Activated CD8-positive, alpha-beta memory T cell treated with anti-CD3 and anti-CD28 coated beads for 24 hours (primary cell): ENCODE data around the gene WWTR1.

Source experiments
- DNase-seq: peaks from one replicate; pipeline ENCODE4 v3.0.0-alpha.2; 2020

Gene WWTR1

DNA sequence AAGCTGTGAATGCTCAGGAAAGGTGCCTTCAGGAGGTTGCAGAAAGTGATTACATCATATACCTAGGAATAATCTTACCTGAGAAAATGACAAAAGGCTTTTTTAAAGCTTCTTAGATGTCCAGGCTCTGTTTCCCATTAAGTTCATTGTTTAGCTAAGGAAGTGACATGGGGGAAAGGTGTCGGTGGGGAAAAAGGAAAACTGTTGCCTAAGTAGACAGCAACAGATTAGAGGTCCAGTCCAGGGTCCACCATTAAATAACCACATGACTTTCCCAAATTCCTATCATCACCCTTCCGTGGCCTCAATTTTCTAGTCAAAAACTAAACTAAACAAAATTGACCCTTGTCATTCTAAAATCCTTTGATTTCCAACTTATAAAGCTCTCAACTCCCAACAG lies 4.3 kb downstream of the WWTR1 start:
- no peak for DNase-seq

- no peak for DNase-seq
Measured at GRCh38 chr3:149653136-149653535, 4.7 kb downstream of the WWTR1 start.

GRCh38 chr3:149650828-149651227 lies 7.0 kb downstream of the WWTR1 start:
- DNase-seq = no peak

DNA sequence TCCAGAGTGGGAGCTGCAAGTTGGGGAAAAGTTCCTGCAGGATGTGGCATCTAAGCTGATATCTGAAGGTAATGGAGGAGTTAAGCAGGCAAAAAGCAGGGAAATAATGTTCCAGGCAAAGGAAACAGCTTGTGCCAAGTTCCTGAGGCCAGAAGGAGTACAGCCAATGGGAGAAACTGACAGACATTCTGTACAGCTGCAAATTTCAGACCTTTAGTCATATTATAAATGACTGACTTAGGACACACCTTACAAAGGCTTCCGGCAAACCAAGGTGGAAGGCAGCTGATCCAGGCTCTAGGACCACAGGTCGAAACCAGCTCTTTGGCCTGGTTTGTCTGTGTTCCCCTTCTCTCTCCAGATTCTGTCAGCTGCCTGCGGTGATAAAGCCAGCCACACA lies 9.3 kb downstream of the WWTR1 start:
- no peak for DNase-seq

GRCh38 chr3:149647812-149648211 lies 10.0 kb downstream of the WWTR1 start:
- no peak for DNase-seq

DNA sequence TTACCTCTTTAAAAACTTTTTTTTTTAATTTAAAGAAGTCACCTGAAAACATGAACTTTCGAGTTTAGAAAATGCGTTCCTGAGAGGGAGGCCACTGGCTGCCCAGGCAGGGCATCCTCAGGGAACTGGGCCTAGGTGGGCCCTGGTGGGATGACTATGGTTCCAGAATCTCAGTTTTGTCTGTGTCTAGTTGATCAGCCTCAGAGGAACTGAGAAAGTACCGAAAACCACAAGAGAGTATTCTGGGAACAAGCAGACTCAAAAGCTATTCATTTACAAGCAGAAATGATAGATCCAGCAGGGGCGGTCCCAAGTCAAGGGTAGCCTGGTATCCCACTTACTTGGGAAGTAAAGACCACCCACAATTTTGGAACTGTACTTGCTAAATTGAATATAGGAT lies 10.5 kb downstream of the WWTR1 start:
- no peak for DNase-seq

- DNase-seq = no peak
Measured at GRCh38 chr3:149646181-149646766, 11.6 kb downstream of the WWTR1 start.

DNA sequence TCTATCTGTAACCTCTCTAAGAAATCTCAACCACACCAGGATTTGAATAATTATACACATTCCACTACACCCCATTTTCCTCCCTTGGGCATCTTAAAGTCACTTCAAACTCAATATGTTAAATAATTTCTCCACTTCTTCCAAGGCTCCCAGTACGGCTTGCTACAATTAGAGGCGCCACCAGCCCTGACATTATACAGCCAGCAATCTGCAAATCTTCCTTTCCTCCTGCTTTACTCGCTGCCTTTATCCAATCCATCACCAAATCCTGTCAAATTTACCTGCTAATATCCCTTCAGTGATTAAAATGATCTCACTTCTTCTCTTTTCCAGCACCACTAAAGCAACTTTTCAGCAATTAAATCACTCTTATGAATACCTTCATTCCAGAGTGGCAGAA lies 13.9 kb downstream of the WWTR1 start:
- DNase-seq = no peak

GRCh38 chr3:149643482-149643798 lies 14.4 kb downstream of the WWTR1 start:
- DNase-seq = no peak

DNA sequence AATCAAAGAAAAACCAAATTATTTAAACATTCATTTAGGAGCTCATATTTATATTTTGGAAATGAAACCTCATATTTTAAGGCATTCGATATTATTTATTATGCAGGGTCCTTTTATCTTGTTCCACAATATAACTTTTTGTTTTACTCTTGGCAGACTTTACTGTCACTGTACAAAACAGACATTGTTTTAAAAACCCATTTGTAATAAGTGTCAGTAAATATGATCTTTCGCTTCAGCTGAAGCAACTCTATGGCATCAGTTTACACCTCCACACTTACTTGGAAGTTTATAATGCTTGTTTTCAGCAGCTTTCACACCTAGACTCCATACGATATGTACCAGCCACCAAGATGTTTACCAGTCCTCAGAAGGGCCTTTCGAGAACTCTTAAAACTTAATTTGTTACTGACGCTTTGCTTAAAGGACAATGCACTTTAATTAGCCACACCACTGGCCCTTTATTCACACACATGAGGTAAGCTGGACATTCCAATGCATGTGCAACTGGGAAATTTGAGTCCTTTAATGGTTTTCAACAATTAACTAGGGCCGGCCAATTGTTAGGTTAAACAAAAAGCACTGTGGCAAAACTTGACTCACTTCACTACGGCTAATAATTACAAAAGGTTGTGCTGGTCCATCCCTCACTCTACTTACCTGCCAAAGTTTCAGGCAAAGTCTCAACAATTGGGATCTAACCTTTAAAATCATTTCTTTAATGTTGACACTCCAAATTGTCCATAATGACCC lies 16.7 kb downstream of the WWTR1 start:
- DNase-seq = no peak

- no peak for DNase-seq
Measured at GRCh38 chr3:149639093-149639486, 18.7 kb downstream of the WWTR1 start.

DNA sequence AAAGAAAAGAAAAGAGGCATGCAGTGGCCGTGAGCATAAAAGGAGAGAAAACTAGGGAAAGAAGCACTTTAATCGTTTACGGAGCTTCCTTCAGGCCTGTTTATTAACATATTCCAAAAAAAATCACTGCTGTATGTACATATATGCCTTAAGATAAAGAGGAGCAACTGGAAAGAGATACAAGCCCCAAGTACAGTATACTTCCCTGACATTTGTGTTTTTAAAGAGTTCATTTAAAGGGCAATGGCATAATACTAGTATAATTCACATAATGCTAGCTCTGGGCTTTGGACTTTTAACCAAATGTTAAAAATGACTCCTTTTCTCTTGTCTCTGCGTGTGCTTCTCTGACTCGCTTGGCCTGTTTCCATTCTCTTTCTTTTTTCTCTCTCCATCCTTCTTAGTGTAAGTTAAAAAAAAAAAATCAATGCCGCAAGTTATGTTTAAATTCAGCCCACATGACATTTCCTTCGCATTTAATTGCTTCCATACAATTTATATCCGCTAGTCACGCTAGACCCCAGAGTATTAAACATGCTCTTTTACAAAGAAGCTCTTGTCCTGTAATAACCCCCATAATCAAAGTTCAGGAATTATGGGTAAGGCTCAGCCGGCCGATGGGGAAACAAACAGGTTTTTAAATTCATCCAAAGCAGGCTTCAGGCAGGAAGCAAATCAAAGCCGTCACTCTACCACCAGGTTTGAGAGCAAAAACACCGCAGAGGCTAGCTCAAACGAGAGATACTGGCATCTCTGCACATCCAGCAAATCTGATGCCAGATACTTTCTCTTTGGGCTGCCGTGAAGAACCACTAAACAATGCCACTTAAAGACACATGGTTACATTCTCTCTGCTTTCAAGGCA lies 19.4 kb downstream of the WWTR1 start:
- no peak for DNase-seq

GRCh38 chr3:149635396-149635795 lies 22.4 kb downstream of the WWTR1 start:
- no peak for DNase-seq

- DNase-seq = no peak
Measured at GRCh38 chr3:149634573-149634972, 23.3 kb downstream of the WWTR1 start.

DNA sequence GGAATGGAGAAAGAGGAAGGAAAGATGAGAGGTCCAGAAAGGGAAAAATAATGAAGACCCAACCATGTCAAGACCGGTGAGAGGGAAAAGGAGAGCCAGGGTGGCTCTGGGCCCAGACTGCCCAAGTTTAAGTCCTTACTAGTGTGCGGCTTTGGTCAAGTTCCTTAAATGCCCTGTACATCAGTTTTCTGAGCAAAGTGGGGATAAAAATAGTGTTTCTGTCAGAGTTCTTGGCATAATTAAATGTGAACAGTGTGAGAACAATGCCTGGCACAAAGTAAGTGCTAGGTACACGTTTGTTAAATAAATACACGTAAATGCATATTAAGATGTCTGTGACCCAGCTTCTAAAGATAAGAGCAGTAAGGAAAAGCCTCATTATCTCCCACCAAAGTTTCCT lies 23.8 kb downstream of the WWTR1 start:
- DNase-seq = no peak

DNA sequence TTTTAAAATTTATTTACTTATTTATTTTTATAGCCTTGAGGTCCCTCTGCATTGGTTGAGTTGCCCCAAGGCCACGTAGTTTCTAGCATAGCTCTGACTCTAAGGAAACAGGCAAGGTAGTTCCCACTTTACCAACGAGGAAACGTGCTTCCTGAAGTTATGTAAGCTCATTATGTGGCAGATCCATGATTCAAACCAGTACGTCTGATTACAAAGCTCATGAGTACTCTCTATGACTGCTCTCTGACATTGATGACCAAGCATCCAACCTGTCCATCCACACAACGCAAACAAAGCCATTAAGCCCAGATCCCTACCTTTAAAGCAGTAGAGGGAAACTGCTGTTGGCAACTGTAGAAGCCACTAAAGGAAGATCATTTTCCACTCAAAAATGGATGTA lies 25.6 kb downstream of the WWTR1 start:
- DNase-seq = no peak

DNA sequence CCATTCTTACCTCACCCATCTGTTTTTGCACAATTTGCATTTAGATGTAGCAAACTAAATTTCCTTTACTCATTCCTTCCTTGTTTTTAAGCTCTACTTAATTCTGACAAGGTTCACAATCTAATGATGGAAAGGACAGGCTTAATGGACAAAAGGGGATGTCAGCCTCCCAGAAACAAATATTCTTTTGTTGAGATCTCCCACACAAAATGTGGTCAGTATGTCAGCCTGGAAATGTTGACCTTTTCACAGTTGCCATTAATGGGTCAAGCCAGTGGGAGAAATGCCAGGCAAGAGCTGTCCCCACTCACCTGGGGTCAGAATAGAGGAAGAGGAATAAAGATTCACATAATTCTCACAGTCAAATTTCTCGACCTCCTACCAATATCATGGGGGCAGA lies 27.0 kb downstream of the WWTR1 start:
- DNase-seq = no peak

DNA sequence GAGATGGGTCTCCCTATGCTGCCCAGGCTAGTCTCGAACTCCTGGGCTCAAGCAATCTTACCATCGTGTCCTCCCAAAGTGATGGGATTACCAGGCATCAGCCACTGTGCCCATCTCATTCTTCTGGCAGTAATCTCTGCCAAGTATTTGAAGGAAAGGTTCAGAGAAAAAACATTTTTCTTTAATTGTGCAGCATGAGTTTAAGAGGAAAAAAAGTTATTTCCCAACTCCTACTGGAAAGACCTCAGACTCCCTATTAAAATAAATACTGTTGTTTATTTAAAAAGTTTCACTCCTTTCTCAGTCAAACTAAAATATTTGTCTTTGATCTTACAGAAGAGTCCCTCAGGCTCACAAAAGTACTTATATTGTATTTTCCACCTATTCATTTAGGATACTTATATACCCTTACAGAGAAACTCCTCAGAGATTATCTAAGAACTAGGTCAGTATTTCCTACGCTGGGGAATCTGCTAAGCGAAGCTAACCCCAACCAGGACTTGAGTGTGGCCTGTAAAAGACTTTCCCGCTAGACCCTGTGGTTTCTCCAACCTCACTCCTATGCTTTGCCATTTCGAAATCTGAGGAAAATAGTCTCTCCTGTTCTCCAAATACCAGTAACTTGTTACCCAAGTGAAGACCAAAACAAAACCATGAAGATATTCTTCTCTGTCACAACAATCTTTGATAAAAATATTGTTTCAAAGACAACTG lies 28.7 kb downstream of the WWTR1 start:
- DNase-seq = no peak

- DNase-seq = no peak
Measured at GRCh38 chr3:149626671-149627070, 31.2 kb downstream of the WWTR1 start.

- no peak for DNase-seq
Measured at GRCh38 chr3:149625795-149626194, 32.0 kb downstream of the WWTR1 start.

DNA sequence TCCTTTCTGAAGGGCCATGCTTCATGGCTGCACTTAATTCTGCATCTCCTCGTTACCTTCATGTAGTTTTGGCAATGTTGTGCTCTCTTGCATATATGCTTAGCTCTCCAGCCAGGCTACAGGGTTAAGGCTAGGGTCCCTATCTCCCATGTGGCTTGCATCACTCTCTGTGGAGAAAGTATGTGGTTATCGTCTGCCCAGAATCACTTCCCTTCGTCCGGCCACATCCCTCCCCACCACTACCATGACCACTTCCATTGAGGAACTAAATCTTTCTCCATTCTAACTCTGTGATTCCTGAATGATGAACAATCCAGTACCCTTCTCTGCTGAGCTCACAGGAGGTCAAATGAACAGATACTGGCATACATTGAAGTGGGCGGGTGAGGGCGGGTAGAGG lies 34.0 kb downstream of the WWTR1 start:
- DNase-seq = no peak

DNA sequence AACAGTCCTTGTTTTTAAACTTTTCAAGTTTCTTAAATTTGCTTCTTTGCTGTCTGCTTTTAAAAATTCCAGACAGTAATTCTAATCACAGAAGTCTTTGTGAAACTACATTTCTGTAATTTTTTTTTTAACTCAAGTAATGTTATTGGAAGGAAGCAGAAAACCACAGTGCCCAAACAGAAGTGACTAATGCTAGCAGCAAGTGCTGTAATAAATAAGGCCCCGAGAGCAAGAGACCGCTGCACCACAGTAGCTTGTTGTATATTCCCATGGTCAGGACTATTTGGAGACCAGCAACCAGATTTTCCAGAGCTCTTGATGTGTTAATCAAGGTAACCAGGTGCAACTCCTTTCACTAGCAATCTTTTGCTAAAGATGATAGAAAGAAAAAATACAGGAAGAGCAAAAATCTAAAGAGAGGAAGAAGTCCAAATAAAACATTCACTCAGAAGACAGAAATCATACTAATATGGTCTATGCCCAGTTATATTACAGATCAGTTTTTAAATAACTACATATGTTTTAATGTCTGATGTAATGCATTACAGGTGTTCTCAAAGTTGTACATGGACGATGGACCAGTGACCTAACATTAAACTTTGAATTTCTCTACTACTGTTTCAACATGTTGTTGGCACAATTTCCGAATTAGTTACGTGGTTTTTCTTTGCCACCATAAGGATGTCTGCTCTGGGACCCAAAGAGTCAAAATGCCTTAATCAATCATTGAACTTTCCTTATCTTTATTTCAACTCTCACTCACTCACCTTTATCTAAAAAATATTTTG lies 36.4 kb downstream of the WWTR1 start:
- no peak for DNase-seq
